Neural cell (in vitro differentiated cells): ENCODE results near the gene ZNF560.

Source experiments
- CTCF ChIP-seq: fragments of 450-650 bp; IDR thresholded peaks from 2 replicates; pipeline ENCODE4 v1.5.1; 2014; ENCODE audit warnings: antibody characterized with exemption, mild to moderate bottlenecking, moderate library complexity; ENCODE audit not compliant: poor library complexity, severe bottlenecking
- EP300 ChIP-seq: fragments of 450-650 bp; conservative IDR thresholded peaks from 2 replicates; pipeline ENCODE4 v1.6.1; 2014; ENCODE audit warnings: antibody characterized with exemption, mild to moderate bottlenecking, moderate library complexity; ENCODE audit not compliant: poor library complexity, severe bottlenecking
- EZH2 ChIP-seq: fragments of 200-600, 300-800 bp; shearing (Covaris generic), sonication (generic); IDR thresholded peaks from 2 replicates; pipeline ENCODE4 v1.6.1; 2014; ENCODE audit warnings: antibody characterized with exemption, low read length, borderline replicate concordance, mild to moderate bottlenecking; ENCODE audit not compliant: insufficient read depth, poor library complexity, severe bottlenecking
- MXI1 ChIP-seq: fragments of 450-650 bp; conservative IDR thresholded peaks from 2 replicates; pipeline ENCODE4 v1.6.1; 2014; ENCODE audit warnings: antibody characterized with exemption, mild to moderate bottlenecking; ENCODE audit not compliant: poor library complexity, severe bottlenecking
- POLR2AphosphoS5 ChIP-seq: IDR thresholded peaks from 2 replicates; pipeline ENCODE4 v1.6.1; 2012
- REST ChIP-seq: IDR thresholded peaks from 2 replicates; pipeline ENCODE4 v1.6.1; 2012; ENCODE audit warnings: borderline replicate concordance
- SMC3 ChIP-seq: fragments of 450-650 bp; conservative IDR thresholded peaks from 2 replicates; pipeline ENCODE4 v1.6.1; 2014; ENCODE audit warnings: antibody characterized with exemption, mild to moderate bottlenecking, moderate library complexity; ENCODE audit not compliant: poor library complexity
- TAF1 ChIP-seq: IDR thresholded peaks from 2 replicates; pipeline ENCODE4 v1.6.1; 2012; ENCODE audit warnings: low read depth

- no peak for TF ChIP-seq CTCF
- no peak for TF ChIP-seq SMC3
- no peak for TF ChIP-seq POLR2AphosphoS5
- TF ChIP-seq REST = no peak
- no peak for TF ChIP-seq TAF1
- no peak for TF ChIP-seq EP300
- no peak for TF ChIP-seq EZH2
- no peak for TF ChIP-seq MXI1
Observed at GRCh38 chr19:9485140-9485539, 13.3 kb downstream of the ZNF560 start.
